ENCODE results near the gene ZNF385B.

GRCh38 chr2:179613701-179614100 is 247.7 kb downstream of the ZNF385B start:
- TF ChIP-seq REST (IDR thresholded peaks at IDR 0.05; ENCODE audit: insufficient read depth in 1 of 2, low read depth in 2 of 2, low read length in 2 of 2) (no peak), TAF1 (IDR thresholded peaks at IDR 0.05; ENCODE audit: borderline replicate concordance, insufficient read depth, low read length) (no peak), POLR2AphosphoS5 (IDR thresholded peaks at IDR 0.05; ENCODE audit: low read depth, low read length) (no peak), SIN3A (IDR thresholded peaks at IDR 0.05; ENCODE audit: borderline replicate concordance, insufficient read depth, low read length) (no peak), FOXP2 (optimal IDR thresholded peaks at IDR 0.05; ENCODE audit: borderline replicate concordance, extremely low read depth, extremely low read length, insufficient read depth) (no peak)
